ENCODE results near the gene RCAN2.

The RCAN2 gene

GRCh38 chr6:46476301-46476700 lies 14.9 kb downstream of the RCAN2 start:
- Mint-ChIP-seq H3K4me3 (no peak overlapping the region), H3K9me3 (no peaks in the 10 kb centered on the region), H3K27ac (ENCODE audit: low read depth) (no peak overlapping the region), H3K4me1 (no peaks in the 10 kb centered on the region), H3K27me3 (peaks cover 82% of the 10 kb centered on the region), H3K36me3 (ENCODE audit: insufficient read depth) (no peaks in the 10 kb centered on the region)
- ATAC-seq (replicated peaks; ENCODE audit: extremely low read depth, poor library complexity, severe bottlenecking), result no peak
- DNase-seq (ENCODE audit: low spot score in 2 of 2), result no peak

- no peaks in the 10 kb centered on the region for H3K9me3 Mint-ChIP-seq
- DNase-seq (ENCODE audit: low spot score in 2 of 2) (no peak), ATAC-seq (replicated peaks; ENCODE audit: extremely low read depth, poor library complexity, severe bottlenecking) (no peak)
- no peak overlapping the region for H3K4me3 Mint-ChIP-seq
- H3K36me3 Mint-ChIP-seq (ENCODE audit: insufficient read depth), result no peaks in the 10 kb centered on the region
- H3K27me3 Mint-ChIP-seq, result peaks cover 72% of the 10 kb centered on the region
- H3K27ac Mint-ChIP-seq (ENCODE audit: low read depth), result no peak overlapping the region
- H3K4me1 Mint-ChIP-seq, result no peaks in the 10 kb centered on the region
These were observed 17.4 kb downstream of the RCAN2 start for GRCh38 chr6:46473881-46474280.

- Mint-ChIP-seq H3K27me3 (peaks cover 67% of the 10 kb centered on the region), H3K9me3 (no peaks in the 10 kb centered on the region)
- DNase-seq (ENCODE audit: low spot score in 2 of 2), result no peak
These were observed 19.0 kb downstream of the RCAN2 start for GRCh38 chr6:46472243-46472642.

GRCh38 chr6:46469021-46469420 lies 22.2 kb downstream of the RCAN2 start:
- ATAC-seq (replicated peaks; ENCODE audit: extremely low read depth, poor library complexity, severe bottlenecking), result no peak

More at GRCh38 chr6:46472243-46472642, 19.0 kb downstream of the RCAN2 start:
- H3K27ac Mint-ChIP-seq (ENCODE audit: low read depth), result no peak overlapping the region
- H3K36me3 Mint-ChIP-seq (ENCODE audit: insufficient read depth), result peaks cover 2% of the 10 kb centered on the region
- no peaks in the 10 kb centered on the region for H3K4me1 Mint-ChIP-seq
- H3K4me3 Mint-ChIP-seq, result no peak overlapping the region
- ATAC-seq (replicated peaks; ENCODE audit: extremely low read depth, poor library complexity, severe bottlenecking), result no peak

GRCh38 chr6:46468403-46469010 lies 22.7 kb downstream of the RCAN2 start:
- Mint-ChIP-seq H3K27ac (ENCODE audit: low read depth) (no peak overlapping the region), H3K36me3 (ENCODE audit: insufficient read depth) (peaks cover 4% of the 10 kb centered on the region), H3K27me3 (peaks cover 34% of the 10 kb centered on the region), H3K4me3 (no peak overlapping the region), H3K9me3 (no peaks in the 10 kb centered on the region), H3K4me1 (no peaks in the 10 kb centered on the region)
- no peak for ATAC-seq (replicated peaks; ENCODE audit: extremely low read depth, poor library complexity, severe bottlenecking)
- no peak for DNase-seq (ENCODE audit: low spot score in 2 of 2)

More at GRCh38 chr6:46469021-46469420, 22.2 kb downstream of the RCAN2 start:
- no peak overlapping the region for H3K4me3 Mint-ChIP-seq
- no peak for DNase-seq (ENCODE audit: low spot score in 2 of 2)
- H3K27ac Mint-ChIP-seq (ENCODE audit: low read depth), result no peak overlapping the region
- H3K9me3 Mint-ChIP-seq, result no peaks in the 10 kb centered on the region
- H3K4me1 Mint-ChIP-seq, result no peaks in the 10 kb centered on the region
- peaks cover 4% of the 10 kb centered on the region for H3K36me3 Mint-ChIP-seq (ENCODE audit: insufficient read depth)
- peaks cover 36% of the 10 kb centered on the region for H3K27me3 Mint-ChIP-seq

GRCh38 chr6:46466570-46466969 lies 24.7 kb downstream of the RCAN2 start:
- no peak for ATAC-seq (replicated peaks; ENCODE audit: extremely low read depth, poor library complexity, severe bottlenecking)
- no peaks in the 10 kb centered on the region for H3K4me1 Mint-ChIP-seq
- H3K27me3 Mint-ChIP-seq, result peaks cover 34% of the 10 kb centered on the region
- peaks cover 4% of the 10 kb centered on the region for H3K36me3 Mint-ChIP-seq (ENCODE audit: insufficient read depth)
- no peak for DNase-seq (ENCODE audit: low spot score in 2 of 2)
- no peak overlapping the region for H3K27ac Mint-ChIP-seq (ENCODE audit: low read depth)
- H3K4me3 Mint-ChIP-seq, result no peak overlapping the region
- H3K9me3 Mint-ChIP-seq, result no peaks in the 10 kb centered on the region

- no peaks in the 10 kb centered on the region for H3K4me1 Mint-ChIP-seq
- no peak for ATAC-seq (replicated peaks; ENCODE audit: extremely low read depth, poor library complexity, severe bottlenecking)
- H3K27ac Mint-ChIP-seq (ENCODE audit: low read depth), result no peak overlapping the region
- H3K27me3 Mint-ChIP-seq, result peaks cover 27% of the 10 kb centered on the region
- H3K4me3 Mint-ChIP-seq, result no peak overlapping the region
- no peak for DNase-seq (ENCODE audit: low spot score in 2 of 2)
- H3K36me3 Mint-ChIP-seq (ENCODE audit: insufficient read depth), result peaks cover 4% of the 10 kb centered on the region
- no peaks in the 10 kb centered on the region for H3K9me3 Mint-ChIP-seq
These were observed 25.7 kb downstream of the RCAN2 start for GRCh38 chr6:46465294-46466165.

GRCh38 chr6:46456297-46456696 lies 35.0 kb downstream of the RCAN2 start:
- H3K4me1 Mint-ChIP-seq, result no peaks in the 10 kb centered on the region
- no peaks in the 10 kb centered on the region for H3K36me3 Mint-ChIP-seq (ENCODE audit: insufficient read depth)
- no peak for DNase-seq (ENCODE audit: low spot score in 2 of 2)
- no peaks in the 10 kb centered on the region for H3K9me3 Mint-ChIP-seq
- no peak overlapping the region for H3K4me3 Mint-ChIP-seq
- peaks cover 64% of the 10 kb centered on the region for H3K27me3 Mint-ChIP-seq
- ATAC-seq (replicated peaks; ENCODE audit: extremely low read depth, poor library complexity, severe bottlenecking), result no peak
- H3K27ac Mint-ChIP-seq (ENCODE audit: low read depth), result no peak overlapping the region

- H3K27me3 Mint-ChIP-seq, result peaks cover 69% of the 10 kb centered on the region
- no peak overlapping the region for H3K27ac Mint-ChIP-seq (ENCODE audit: low read depth)
These were observed 36.6 kb downstream of the RCAN2 start for GRCh38 chr6:46454691-46455090.

GRCh38 chr6:46453741-46454316 lies 37.4 kb downstream of the RCAN2 start:
- H3K9me3 Mint-ChIP-seq, result no peaks in the 10 kb centered on the region
- H3K27ac Mint-ChIP-seq (ENCODE audit: low read depth), result no peak overlapping the region
- ATAC-seq (replicated peaks; ENCODE audit: extremely low read depth, poor library complexity, severe bottlenecking), result no peak
- DNase-seq (ENCODE audit: low spot score in 2 of 2), result no peak
- H3K36me3 Mint-ChIP-seq (ENCODE audit: insufficient read depth), result peaks cover 2% of the 10 kb centered on the region
- no peaks in the 10 kb centered on the region for H3K4me1 Mint-ChIP-seq
- H3K27me3 Mint-ChIP-seq, result peaks cover 66% of the 10 kb centered on the region
- H3K4me3 Mint-ChIP-seq, result no peak overlapping the region

More at GRCh38 chr6:46454691-46455090, 36.6 kb downstream of the RCAN2 start:
- DNase-seq (ENCODE audit: low spot score in 2 of 2), result no peak
- no peaks in the 10 kb centered on the region for H3K36me3 Mint-ChIP-seq (ENCODE audit: insufficient read depth)
- H3K4me1 Mint-ChIP-seq, result no peaks in the 10 kb centered on the region
- ATAC-seq (replicated peaks; ENCODE audit: extremely low read depth, poor library complexity, severe bottlenecking), result no peak
- no peak overlapping the region for H3K4me3 Mint-ChIP-seq
- no peaks in the 10 kb centered on the region for H3K9me3 Mint-ChIP-seq

GRCh38 chr6:46453216-46453615 lies 38.0 kb downstream of the RCAN2 start:
- Mint-ChIP-seq H3K27ac (ENCODE audit: low read depth) (no peak overlapping the region), H3K9me3 (no peaks in the 10 kb centered on the region), H3K36me3 (ENCODE audit: insufficient read depth) (peaks cover 2% of the 10 kb centered on the region), H3K4me1 (no peaks in the 10 kb centered on the region), H3K27me3 (peaks cover 71% of the 10 kb centered on the region), H3K4me3 (no peak overlapping the region)
- ATAC-seq (replicated peaks; ENCODE audit: extremely low read depth, poor library complexity, severe bottlenecking) (no peak), DNase-seq (ENCODE audit: low spot score in 2 of 2) (no peak)

GRCh38 chr6:46452312-46452917 lies 38.8 kb downstream of the RCAN2 start:
- DNase-seq (ENCODE audit: low spot score in 2 of 2) (no peak), ATAC-seq (replicated peaks; ENCODE audit: extremely low read depth, poor library complexity, severe bottlenecking) (no peak)
- Mint-ChIP-seq H3K4me1 (no peaks in the 10 kb centered on the region), H3K27ac (ENCODE audit: low read depth) (no peak overlapping the region), H3K9me3 (no peaks in the 10 kb centered on the region), H3K36me3 (ENCODE audit: insufficient read depth) (peaks cover 2% of the 10 kb centered on the region), H3K4me3 (no peak overlapping the region), H3K27me3 (peaks cover 71% of the 10 kb centered on the region)
